SK-N-SH treated with all-trans-retinoic acid at 6 μM for 48 hours (cell line): ENCODE results near the gene SEC14L5.

Source experiments
- CREB5 ChIP-seq: fragments of 250-450 bp; sonication (Bioruptor Pico); IDR thresholded peaks from 2 replicates; pipeline ENCODE4 v1.5.1; 2020; ENCODE audit warnings: low read depth, mild to moderate bottlenecking, moderate library complexity
- CSDC2 ChIP-seq: fragments of 250-450 bp; sonication (Bioruptor Pico); IDR thresholded peaks from 2 replicates; pipeline ENCODE4 v1.5.0; 2020; ENCODE audit warnings: mild to moderate bottlenecking, moderate library complexity
- PATZ1 ChIP-seq: fragments of 250-450 bp; sonication (Bioruptor Pico); IDR thresholded peaks from 2 replicates; pipeline ENCODE4 v1.8.0; 2020; ENCODE audit warnings: mild to moderate bottlenecking, moderate library complexity, borderline replicate concordance
- TF ChIP-seq, protein P1 (sequence below): fragments of 250-450 bp; sonication (Bioruptor Pico); IDR thresholded peaks from 2 replicates; pipeline ENCODE4 v1.8.0; 2021; ENCODE audit warnings: low read depth, mild to moderate bottlenecking, moderate library complexity, borderline replicate concordance

DNA sequence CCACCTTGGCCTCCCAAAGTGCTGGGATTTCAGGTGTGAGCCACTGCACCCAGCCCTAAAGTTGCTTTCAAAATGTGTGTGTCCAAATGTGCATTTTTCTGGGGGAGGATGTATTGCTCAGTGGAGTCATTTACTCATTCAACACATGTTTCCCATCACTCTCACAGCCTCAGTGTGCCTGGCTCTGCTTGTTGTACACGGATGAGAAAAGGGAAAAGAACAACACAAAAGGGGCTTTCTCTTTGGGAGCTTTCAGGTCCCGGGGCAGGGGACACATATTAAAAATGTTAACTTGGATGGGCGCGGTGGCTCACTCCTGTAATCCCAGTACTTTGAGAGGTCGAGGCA is 19.5 kb upstream of the SEC14L5 start:
- TF ChIP-seq PATZ1 (CRISPR knock-in tag) (no peak), CSDC2 (CRISPR knock-in tag) (no peak), CREB5 (CRISPR knock-in tag) (no peak)
- TF ChIP-seq, protein P1, sequence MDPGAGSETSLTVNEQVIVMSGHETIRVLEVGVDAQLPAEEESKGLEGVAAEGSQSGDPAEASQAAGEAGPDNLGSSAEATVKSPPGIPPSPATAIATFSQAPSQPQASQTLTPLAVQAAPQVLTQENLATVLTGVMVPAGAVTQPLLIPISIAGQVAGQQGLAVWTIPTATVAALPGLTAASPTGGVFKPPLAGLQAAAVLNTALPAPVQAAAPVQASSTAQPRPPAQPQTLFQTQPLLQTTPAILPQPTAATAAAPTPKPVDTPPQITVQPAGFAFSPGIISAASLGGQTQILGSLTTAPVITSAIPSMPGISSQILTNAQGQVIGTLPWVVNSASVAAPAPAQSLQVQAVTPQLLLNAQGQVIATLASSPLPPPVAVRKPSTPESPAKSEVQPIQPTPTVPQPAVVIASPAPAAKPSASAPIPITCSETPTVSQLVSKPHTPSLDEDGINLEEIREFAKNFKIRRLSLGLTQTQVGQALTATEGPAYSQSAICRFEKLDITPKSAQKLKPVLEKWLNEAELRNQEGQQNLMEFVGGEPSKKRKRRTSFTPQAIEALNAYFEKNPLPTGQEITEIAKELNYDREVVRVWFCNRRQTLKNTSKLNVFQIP (CRISPR knock-in tag), result no peak
